ENCODE data around the gene CT47C1.
"Not testable (repeated sequence)": the region's sequence is repeated elsewhere in the genome, so short reads cannot be mapped to it uniquely, and the experiment has no call there.

The CT47C1 gene

DNA sequence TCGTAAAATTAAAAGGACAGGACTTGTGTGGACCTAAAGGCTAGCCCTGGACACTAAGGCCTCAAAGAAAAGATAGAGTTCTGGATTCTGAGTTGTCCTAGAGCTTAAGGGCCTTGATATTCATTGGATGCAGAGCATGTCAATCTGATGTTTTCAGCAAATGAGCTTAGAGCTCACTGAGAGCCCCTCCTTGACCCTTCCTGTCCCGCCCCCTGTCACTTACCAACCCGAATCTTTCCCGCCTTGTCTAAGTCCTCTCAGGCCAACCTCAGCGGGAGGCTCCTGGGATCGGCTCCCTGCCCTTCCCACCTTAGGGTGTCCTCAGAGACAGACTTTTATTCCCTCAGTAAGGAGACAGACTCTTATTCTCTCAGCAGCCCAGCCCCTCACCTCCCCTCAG lies at the start of gene CT47C1:
Gene CT47C1 (plus strand): TSS at position 250 of the 400 bp plus-strand sequence. CDS start 233 bp downstream, outside the sequence.
- DNase-seq, result no peak
- H3K9me3 ChIP-seq (ENCODE audit: insufficient read depth, low read length, severe bottlenecking), result no peaks in the 10 kb centered on the region
- no peaks in the 10 kb centered on the region for H3K36me3 ChIP-seq (ENCODE audit: insufficient read depth, low read length)
- H3K4me1 ChIP-seq (ENCODE audit: insufficient read depth, low read length), result no peaks in the 10 kb centered on the region
- no peak for ATAC-seq (ENCODE audit: insufficient read depth, low read depth)
- TF ChIP-seq, protein P1, sequence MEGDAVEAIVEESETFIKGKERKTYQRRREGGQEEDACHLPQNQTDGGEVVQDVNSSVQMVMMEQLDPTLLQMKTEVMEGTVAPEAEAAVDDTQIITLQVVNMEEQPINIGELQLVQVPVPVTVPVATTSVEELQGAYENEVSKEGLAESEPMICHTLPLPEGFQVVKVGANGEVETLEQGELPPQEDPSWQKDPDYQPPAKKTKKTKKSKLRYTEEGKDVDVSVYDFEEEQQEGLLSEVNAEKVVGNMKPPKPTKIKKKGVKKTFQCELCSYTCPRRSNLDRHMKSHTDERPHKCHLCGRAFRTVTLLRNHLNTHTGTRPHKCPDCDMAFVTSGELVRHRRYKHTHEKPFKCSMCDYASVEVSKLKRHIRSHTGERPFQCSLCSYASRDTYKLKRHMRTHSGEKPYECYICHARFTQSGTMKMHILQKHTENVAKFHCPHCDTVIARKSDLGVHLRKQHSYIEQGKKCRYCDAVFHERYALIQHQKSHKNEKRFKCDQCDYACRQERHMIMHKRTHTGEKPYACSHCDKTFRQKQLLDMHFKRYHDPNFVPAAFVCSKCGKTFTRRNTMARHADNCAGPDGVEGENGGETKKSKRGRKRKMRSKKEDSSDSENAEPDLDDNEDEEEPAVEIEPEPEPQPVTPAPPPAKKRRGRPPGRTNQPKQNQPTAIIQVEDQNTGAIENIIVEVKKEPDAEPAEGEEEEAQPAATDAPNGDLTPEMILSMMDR (IDR thresholded peaks at IDR 0.05; ENCODE audit: borderline replicate concordance, extremely low read depth, low read length, poor library complexity, severe bottlenecking), result no peak
- TF ChIP-seq EZH2 (IDR thresholded peaks at IDR 0.05; ENCODE audit: borderline replicate concordance, low read depth, low read length, severe bottlenecking), result no peak
- H3K79me2 ChIP-seq (ENCODE audit: insufficient read depth, low read length), result no peaks in the 10 kb centered on the region
- no peaks in the 10 kb centered on the region for H4K20me1 ChIP-seq (ENCODE audit: insufficient read depth, low read length)
- no peaks in the 10 kb centered on the region for H3K27me3 ChIP-seq (ENCODE audit: insufficient read depth, low read length, poor library complexity)
- no peak within 1 kb of the TSS for H3K27ac ChIP-seq (ENCODE audit: low read length)
- no peak within 1 kb of the TSS for H3K4me2 ChIP-seq (ENCODE audit: insufficient read depth, low read length)
- H3K4me3 ChIP-seq (ENCODE audit: low read depth in 1 of 2, low read length in 2 of 2), result no peak within 1 kb of the TSS
- H3K9ac ChIP-seq (ENCODE audit: low read depth, low read length), result no peak within 1 kb of the TSS
- H2AFZ ChIP-seq (ENCODE audit: low read depth, low read length), result no peak within 1 kb of the TSS

GRCh38 chrX:119025900-119026299 lies 46.9 kb upstream of the CT47C1 start:
- H3K9me3 ChIP-seq (ENCODE audit: insufficient read depth, low read length, severe bottlenecking), result no peaks in the 10 kb centered on the region
- no peaks in the 10 kb centered on the region for H3K79me2 ChIP-seq (ENCODE audit: insufficient read depth, low read length)
- DNase-seq, result no peak
- no peaks in the 10 kb centered on the region for H3K4me1 ChIP-seq (ENCODE audit: insufficient read depth, low read length)
- ATAC-seq (ENCODE audit: insufficient read depth, low read depth), result no peak
- H3K9ac ChIP-seq (ENCODE audit: low read depth, low read length), result no peak overlapping the region
- H4K20me1 ChIP-seq (ENCODE audit: insufficient read depth, low read length), result no peaks in the 10 kb centered on the region
- H3K27ac ChIP-seq (ENCODE audit: low read length), result no peak overlapping the region
- no peak overlapping the region for H3K4me3 ChIP-seq (ENCODE audit: low read depth in 1 of 2, low read length in 2 of 2)
- no peak overlapping the region for H2AFZ ChIP-seq (ENCODE audit: low read depth, low read length)
- H3K36me3 ChIP-seq (ENCODE audit: insufficient read depth, low read length), result no peaks in the 10 kb centered on the region
- H3K4me2 ChIP-seq (ENCODE audit: insufficient read depth, low read length), result no peak overlapping the region
- H3K27me3 ChIP-seq (ENCODE audit: insufficient read depth, low read length, poor library complexity), result no peaks in the 10 kb centered on the region
- TF ChIP-seq, protein P1 (IDR thresholded peaks at IDR 0.05; ENCODE audit: borderline replicate concordance, extremely low read depth, low read length, poor library complexity, severe bottlenecking), result no peak
- TF ChIP-seq EZH2 (IDR thresholded peaks at IDR 0.05; ENCODE audit: borderline replicate concordance, low read depth, low read length, severe bottlenecking), result no peak

GRCh38 chrX:119026344-119026743 lies 46.4 kb upstream of the CT47C1 start:
- not testable (repeated sequence) for H3K27me3 ChIP-seq (ENCODE audit: insufficient read depth, low read length, poor library complexity); H3K9ac ChIP-seq (ENCODE audit: low read depth, low read length); H3K4me1 ChIP-seq (ENCODE audit: insufficient read depth, low read length); H3K4me3 ChIP-seq (ENCODE audit: low read depth in 1 of 2, low read length in 2 of 2); DNase-seq; H3K36me3 ChIP-seq (ENCODE audit: insufficient read depth, low read length); H3K9me3 ChIP-seq (ENCODE audit: insufficient read depth, low read length, severe bottlenecking); H2AFZ ChIP-seq (ENCODE audit: low read depth, low read length); H4K20me1 ChIP-seq (ENCODE audit: insufficient read depth, low read length); ATAC-seq (ENCODE audit: insufficient read depth, low read depth); H3K4me2 ChIP-seq (ENCODE audit: insufficient read depth, low read length); H3K79me2 ChIP-seq (ENCODE audit: insufficient read depth, low read length); H3K27ac ChIP-seq (ENCODE audit: low read length)

DNA sequence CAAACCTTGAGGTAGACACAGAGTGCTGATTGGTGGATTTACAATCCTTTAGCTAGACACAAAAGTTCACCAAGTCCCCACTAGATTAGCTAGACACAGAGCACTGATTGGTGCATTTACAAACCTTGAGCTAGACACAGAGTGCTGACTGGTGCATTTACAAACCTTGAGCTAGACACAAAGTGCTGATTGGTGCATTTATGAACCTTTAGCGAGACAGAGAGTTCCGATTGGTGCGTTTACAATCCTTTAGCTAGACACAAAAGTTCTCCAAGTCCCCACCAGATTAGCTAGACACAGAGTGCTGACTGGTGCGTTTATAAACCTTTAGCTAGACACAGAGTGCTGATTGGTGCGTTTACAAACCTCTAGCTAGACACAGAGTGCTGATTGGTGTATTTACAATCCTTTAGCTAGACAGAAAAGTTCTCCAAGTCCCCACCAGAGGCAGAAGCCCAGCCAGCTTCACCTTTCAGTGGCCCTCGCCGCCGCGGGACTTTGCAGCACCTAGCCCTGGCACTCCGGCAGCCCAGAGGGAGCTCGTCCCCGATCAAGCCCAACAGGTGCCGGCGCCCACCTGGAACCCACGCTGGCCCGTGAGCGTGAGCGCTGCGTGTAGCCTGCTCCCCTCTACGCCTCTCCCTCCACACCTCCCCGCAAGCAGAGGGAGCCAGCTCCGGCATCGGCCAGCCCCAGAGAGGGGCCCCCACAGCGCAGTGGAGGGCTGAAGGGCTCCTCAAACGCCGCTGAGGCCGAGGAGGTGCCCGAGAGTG lies 44.6 kb upstream of the CT47C1 start:
- H4K20me1 ChIP-seq (ENCODE audit: insufficient read depth, low read length); ATAC-seq (ENCODE audit: insufficient read depth, low read depth); H3K27me3 ChIP-seq (ENCODE audit: insufficient read depth, low read length, poor library complexity); H3K27ac ChIP-seq (ENCODE audit: low read length); H2AFZ ChIP-seq (ENCODE audit: low read depth, low read length); H3K36me3 ChIP-seq (ENCODE audit: insufficient read depth, low read length); H3K4me1 ChIP-seq (ENCODE audit: insufficient read depth, low read length); H3K79me2 ChIP-seq (ENCODE audit: insufficient read depth, low read length); H3K4me3 ChIP-seq (ENCODE audit: low read depth in 1 of 2, low read length in 2 of 2); H3K4me2 ChIP-seq (ENCODE audit: insufficient read depth, low read length); H3K9ac ChIP-seq (ENCODE audit: low read depth, low read length); H3K9me3 ChIP-seq (ENCODE audit: insufficient read depth, low read length, severe bottlenecking); DNase-seq: not testable (repeated sequence)

Measured in DND-41 (cell line).